Cerebellar cortex (tissue), 1 donor: ENCODE data around the gene GAPT.
"Not testable (repeated sequence)": the region's sequence is repeated elsewhere in the genome, so short reads cannot be mapped to it uniquely, and the experiment has no call there.

ENCODE experiments used
- DNase-seq: peaks from one replicate; pipeline ENCODE4 v3.0.0-alpha.2; 2015; ENCODE audit warnings: low spot score

The GAPT gene

DNA sequence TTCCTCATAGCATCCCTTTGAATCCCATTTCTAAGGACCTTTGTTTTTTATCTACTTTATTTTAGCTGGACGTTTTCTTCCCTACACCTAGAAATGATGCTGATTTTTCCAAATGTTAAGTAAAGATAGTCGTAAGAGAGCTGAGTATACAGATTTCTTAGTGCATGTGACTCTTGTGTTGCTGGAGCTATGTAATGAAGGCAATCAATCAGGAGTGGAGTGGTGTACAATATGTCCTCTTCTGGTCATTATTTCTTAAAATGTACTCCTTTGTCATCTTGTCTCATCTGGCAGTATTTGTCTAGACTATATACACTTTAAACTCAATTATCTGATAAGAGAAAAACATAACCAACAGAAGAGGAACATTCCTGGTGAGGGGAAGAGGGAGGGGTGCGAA lies 13.5 kb downstream of the GAPT start:
- DNase-seq = no peak

GRCh38 chr5:58505502-58505901 lies 14.3 kb downstream of the GAPT start:
- DNase-seq = no peak

GRCh38 chr5:58505971-58506640 lies 14.9 kb downstream of the GAPT start:
- DNase-seq = no peak

DNA sequence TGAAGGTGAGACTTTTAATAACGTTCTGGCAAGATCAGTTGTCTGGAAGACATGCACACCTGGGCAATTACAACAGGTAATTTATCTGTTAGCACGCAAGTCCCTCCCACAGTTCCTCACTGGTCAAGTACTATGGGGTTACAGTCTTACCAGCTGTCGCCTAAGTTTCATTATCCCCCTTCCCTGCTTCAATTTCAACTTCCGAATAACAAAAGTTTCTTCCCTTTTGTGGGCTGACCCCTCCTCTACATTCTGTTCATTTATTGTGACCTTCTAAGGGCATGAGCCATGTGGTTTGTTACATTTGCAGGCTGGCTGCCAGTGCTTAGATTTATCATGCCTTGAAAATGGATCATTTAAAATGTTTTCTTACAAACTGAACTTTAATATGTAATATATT lies 16.5 kb downstream of the GAPT start:
- no peak for DNase-seq

- no peak for DNase-seq
These were observed 26.0 kb downstream of the GAPT start for GRCh38 chr5:58517198-58517597.

- DNase-seq = no peak
These were observed 32.7 kb downstream of the GAPT start for GRCh38 chr5:58523956-58524355.

DNA sequence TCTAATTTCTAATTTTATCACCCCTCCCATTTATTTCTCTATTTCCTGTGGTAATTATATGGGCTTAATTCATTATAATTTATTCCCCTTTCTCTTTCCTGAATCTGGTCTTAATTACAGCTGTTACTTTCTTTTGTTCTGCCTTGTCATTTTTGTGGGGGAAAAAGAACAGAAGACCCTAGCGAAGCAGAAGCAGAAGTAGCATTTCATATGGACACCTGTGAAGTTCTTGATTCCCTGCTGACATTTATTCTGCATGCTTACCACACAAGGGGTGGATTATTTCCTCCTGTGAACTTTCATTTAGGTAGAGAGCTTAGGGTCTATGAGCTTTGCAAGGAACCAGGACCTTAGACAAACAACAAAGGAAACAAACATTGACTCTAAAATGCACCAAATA lies 33.3 kb downstream of the GAPT start:
- no peak for DNase-seq

DNA sequence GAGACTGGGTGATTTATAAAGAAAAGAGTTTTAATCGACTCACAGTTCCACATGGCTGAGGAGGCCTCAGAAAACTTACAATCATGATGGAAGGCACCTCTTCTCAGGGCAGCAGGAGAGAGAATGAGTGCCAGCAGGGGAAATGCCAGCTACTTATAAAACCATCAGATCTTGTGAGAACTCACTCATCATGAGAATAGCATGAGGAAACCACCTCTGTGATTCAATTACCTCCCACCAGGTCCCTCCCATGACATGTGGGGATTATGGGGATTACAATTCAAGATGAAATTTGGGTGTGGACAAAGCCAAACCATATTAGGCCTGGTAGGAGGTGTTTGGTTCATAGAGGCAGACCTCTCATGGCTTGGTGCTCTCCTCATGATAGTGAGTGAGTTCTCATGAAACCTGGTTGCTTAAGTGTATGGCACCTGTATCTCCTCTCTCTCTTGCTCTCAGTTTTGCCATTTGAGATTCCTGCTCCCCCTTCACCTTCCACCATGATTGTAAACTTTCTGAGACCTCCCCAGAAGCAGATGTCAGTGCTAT lies 39.8 kb downstream of the GAPT start:
- DNase-seq = no peak

DNA sequence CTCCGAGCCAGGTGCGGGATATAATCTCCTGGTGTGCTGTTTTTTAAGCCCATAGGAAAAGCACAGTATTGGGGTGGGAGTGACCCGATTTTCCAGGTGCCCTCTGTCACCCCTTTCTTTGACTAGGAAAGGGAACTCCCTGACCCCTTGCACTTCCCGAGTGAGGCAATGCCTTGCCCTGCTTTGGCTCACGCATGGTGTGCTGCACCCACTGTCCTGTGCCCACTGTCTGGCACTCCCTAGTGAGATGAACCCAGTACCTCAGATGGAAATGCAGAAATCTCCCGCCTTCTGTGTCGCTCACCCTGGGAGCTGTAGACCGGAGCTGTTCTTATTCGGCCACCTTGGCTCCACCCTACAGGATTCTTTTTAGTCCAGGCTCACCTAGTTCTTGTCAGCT lies 50.7 kb downstream of the GAPT start:
- not testable (repeated sequence) for DNase-seq

GRCh38 chr5:58542709-58543108 lies 51.5 kb downstream of the GAPT start:
- no peak for DNase-seq

DNA sequence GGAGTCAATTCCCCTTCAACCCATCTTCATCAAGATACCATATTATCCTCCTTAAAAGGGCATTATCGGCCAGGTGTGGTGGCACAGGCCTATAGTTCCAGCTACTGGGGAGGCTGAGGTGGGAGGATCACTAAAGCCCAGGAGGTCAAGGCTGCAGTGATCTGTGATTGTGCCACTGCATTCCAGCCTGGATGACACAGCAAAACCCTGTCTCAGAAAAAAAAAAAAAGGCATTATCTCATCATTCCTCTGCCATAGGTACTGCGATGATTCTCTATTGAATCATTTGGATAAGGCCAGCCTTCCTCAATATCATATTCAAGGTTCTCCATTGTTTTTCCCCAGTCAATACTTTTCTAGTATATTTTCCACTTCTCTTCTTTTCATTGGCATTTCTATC lies 52.5 kb downstream of the GAPT start:
- no peak for DNase-seq

DNA sequence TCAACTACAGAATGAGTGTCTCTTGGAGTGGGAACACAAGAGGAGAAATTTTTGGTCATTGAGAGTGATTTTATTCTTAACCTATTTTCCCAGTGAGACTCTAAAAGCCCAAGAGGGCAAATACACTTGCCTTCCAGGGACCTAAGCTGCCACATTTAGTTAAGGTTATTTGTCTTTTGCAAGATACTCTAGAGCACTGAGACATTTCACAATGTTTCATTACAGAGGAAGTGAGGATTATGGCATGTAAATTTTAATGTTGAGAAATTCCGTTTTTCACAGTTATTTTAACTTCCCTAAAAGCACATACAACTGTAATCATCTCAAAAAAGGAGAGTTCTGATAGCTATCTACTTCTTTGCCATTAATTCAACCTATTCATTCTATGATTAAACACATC lies 53.0 kb downstream of the GAPT start:
- DNase-seq = no peak

DNA sequence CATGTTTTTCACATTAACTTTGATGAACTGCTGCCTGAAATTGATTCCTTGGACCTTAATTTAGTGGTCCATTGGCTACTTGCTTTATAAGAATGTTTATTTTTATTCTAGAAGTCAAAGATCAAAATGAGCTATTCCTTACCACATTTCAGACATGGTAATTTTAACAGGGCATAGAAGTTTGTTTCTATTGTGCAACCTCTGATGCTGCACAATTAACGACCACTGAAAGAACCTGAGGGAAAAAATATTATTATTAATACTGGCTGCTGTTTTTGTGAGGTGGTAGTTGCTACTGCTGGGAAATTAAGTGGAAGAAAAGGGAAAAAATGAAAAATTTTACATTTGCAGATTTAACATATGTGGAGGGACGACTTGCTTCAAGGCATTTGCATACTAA lies 53.7 kb downstream of the GAPT start:
- no peak for DNase-seq

GRCh38 chr5:58545912-58546311 lies 54.7 kb downstream of the GAPT start:
- no peak for DNase-seq
